22Rv1 (cell line): ENCODE results near the gene FERMT2.

Experiments used
- ZFX ChIP-seq: fragments of 450-650 bp; IDR thresholded peaks from 2 replicates; pipeline ENCODE4 v1.6.1; 2017; ENCODE audit warnings: antibody characterized with exemption, borderline replicate concordance
- TF ChIP-seq, protein P1 (sequence below): fragments of 450-650 bp; IDR thresholded peaks from 2 replicates; pipeline ENCODE4 v1.5.1; 2017; ENCODE audit warnings: mild to moderate bottlenecking

DNA sequence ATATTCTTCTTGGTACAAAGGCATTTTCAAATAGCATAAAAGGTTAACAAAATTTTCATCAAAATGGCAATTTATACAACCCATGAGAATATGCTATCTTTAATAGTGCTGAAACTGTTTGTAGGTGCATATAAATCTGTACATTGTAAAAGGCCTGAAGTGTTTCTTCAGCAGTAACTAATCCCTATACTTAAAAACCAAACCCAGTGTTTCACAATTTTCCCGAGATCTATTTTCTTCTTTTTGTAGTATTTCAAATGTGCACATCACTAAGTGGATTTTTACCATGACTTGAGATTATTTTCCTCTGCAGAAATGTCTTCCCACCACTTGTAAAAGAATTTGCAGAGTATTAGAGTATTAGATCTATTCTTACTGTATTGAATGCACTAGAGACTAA is 76.5 kb downstream of the FERMT2 start:
- TF ChIP-seq, protein P1, sequence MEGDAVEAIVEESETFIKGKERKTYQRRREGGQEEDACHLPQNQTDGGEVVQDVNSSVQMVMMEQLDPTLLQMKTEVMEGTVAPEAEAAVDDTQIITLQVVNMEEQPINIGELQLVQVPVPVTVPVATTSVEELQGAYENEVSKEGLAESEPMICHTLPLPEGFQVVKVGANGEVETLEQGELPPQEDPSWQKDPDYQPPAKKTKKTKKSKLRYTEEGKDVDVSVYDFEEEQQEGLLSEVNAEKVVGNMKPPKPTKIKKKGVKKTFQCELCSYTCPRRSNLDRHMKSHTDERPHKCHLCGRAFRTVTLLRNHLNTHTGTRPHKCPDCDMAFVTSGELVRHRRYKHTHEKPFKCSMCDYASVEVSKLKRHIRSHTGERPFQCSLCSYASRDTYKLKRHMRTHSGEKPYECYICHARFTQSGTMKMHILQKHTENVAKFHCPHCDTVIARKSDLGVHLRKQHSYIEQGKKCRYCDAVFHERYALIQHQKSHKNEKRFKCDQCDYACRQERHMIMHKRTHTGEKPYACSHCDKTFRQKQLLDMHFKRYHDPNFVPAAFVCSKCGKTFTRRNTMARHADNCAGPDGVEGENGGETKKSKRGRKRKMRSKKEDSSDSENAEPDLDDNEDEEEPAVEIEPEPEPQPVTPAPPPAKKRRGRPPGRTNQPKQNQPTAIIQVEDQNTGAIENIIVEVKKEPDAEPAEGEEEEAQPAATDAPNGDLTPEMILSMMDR: no peak
- no peak for TF ChIP-seq ZFX
